Right lobe of liver (tissue), 6 donors: Measurements from ENCODE around the gene LIPM. TPM values are rescaled to one million over a fixed set of nuclear protein-coding genes. Genes with fewer than 3 reads are reported as not detected.
A peak's percentile ranks its signal among the peaks of the same experiment; 100 is the strongest.

Experiments used
- ATAC-seq, 4 donors: fragments of 200-7000 bp; cut with Tn5 transposase; one replicate each; pipeline ENCODE4 v1.9.1; 2020; ENCODE audit warnings: mild to moderate bottlenecking in 4 of 4, moderate library complexity in 4 of 4
- DNase-seq, 3 donors: peaks; one replicate each; pipeline ENCODE4 v3.0.0-alpha.2; 2020
- H3K27ac ChIP-seq, 3 donors: fragments of 200-600 bp; one replicate each; pipeline ENCODE4 v1.8.0; 2022
- H3K27me3 ChIP-seq, 2 donors: fragments of 200-600 bp; one replicate each; pipeline ENCODE4 v1.8.0; 2022
- H3K36me3 ChIP-seq, 4 donors: fragments of 200-600 bp; sonication (generic) in 1 of 4; one replicate each; pipeline versions ENCODE4 v1.5.1 to v1.8.0; 2017 to 2022; ENCODE audit warnings: control low read depth in 1 of 4
- H3K4me1 ChIP-seq, 4 donors: fragments of 200-600 bp; sonication (generic) in 1 of 4; one replicate each; pipeline versions ENCODE4 v1.5.1 to v1.8.0; 2017 to 2022; ENCODE audit warnings: control low read depth in 1 of 4
- H3K4me3 ChIP-seq, 3 donors: fragments of 200-600 bp; one replicate each; pipeline ENCODE4 v1.8.0; 2022
- H3K9me3 ChIP-seq, 4 donors: fragments of 200-600 bp; sonication (generic) in 1 of 4; one replicate each; pipeline versions ENCODE4 v1.5.1 to v1.8.0; 2017 to 2022; ENCODE audit warnings: control low read depth in 1 of 4
- CTCF ChIP-seq, 4 donors: fragments of 200-600 bp in 3 of 4; fragments of 450-650 bp in 1 of 4; IDR thresholded peaks; one replicate each; pipeline versions ENCODE4 v1.5.1 to v1.8.0; 2016 to 2022; ENCODE audit warnings: antibody characterized with exemption in 4 of 4, mild to moderate bottlenecking in 2 of 4
- POLR2A ChIP-seq: fragments of 450-650 bp; IDR thresholded peaks from one replicate; pipeline ENCODE4 v1.6.1; 2017; ENCODE audit warnings: antibody characterized with exemption, mild to moderate bottlenecking
- WGBS: methylation state at CpG from one replicate; pipeline ENCODE4 v1.1.6; 2018; ENCODE audit warnings: low coverage, low lambda C conversion rate; ENCODE audit not compliant: insufficient coverage; ENCODE audit errors: missing lambda C conversion rate; 5-methylcytosine and 5-hydroxymethylcytosine counted together
- intact Hi-C, 2 donors: fragments of 100-400 bp; cut with DNase I; formaldehyde crosslinking; loops; one replicate each; pipeline versions ENCODE4 v1.11.2 to v1.14.1; 2022
- total RNA-seq, 6 experiments: library from RNA; depleted of rRNA in 2 of 6; stranded (reverse); fragments of >200 nt in 2 of 6; fragmentation: NEBNext Ultra II Directional in 3 of 6; extraction: Animal tissue kit (Norgen Biotek cat#: 25700) in 3 of 6; gene quantifications; one replicate each; pipeline versions ENCODE4 v1.1.0 to v1.2.4, GENCODE V29; 2016 to 2023
- donor health status: DM: no; HTN: yes; CAD: no.
- donor health status: DM: no; HTN: no; CAD: no.
- donor health status: DM: no; HTN: no; CAD: no.
- donor health status: DM: no; HTN: yes; CAD: no.
- donor health status: DM: no; HTN: yes; CAD: no.

Gene LIPM
- total RNA-seq, 6 experiments from 2014 or later: not detected

GRCh38 chr10:88792661-88793060 is 9.9 kb upstream of the LIPM start:
- intact Hi-C loops: no loop called here
- WGBS: 31% methylated on average over 4 of the region's 4 CpGs
- no peaks in the 10 kb centered on the region for H3K27me3 ChIP-seq
- peak; percentile 97 to 99 (median 98) for ATAC-seq
- H3K36me3 ChIP-seq: no peaks in the 10 kb centered on the region
- H3K9me3 ChIP-seq: no peaks in the 10 kb centered on the region
- TF ChIP-seq POLR2A (no peak), CTCF (IDR thresholded peaks at IDR 0.05) (no peak)
- no peak overlapping the region for H3K4me3 ChIP-seq
- H3K4me1 ChIP-seq: peaks cover 0 to 12% (median 5%) of the 10 kb centered on the region in 4 donors
- peak overlapping the region in 1 of 3 donors; percentile 38 for H3K27ac ChIP-seq
- peak; percentile 64 to 75 (median 72) for DNase-seq

GRCh38 chr10:88793712-88794299 is 8.7 kb upstream of the LIPM start:
- WGBS: 59% methylated on average over 2 of the region's 2 CpGs
- DNase-seq: no peak
- Histone ChIP-seq H3K9me3 (no peaks in the 10 kb centered on the region), H3K4me3 (no peak overlapping the region), H3K27me3 (no peaks in the 10 kb centered on the region), H3K27ac (no peak overlapping the region), H3K36me3 (no peaks in the 10 kb centered on the region), H3K4me1 (peaks cover 0 to 12% (median 5%) of the 10 kb centered on the region in 4 donors)
- TF ChIP-seq POLR2A (no peak), CTCF (IDR thresholded peaks at IDR 0.05) (no peak)
- ATAC-seq: no peak
- intact Hi-C loops: no loop called here

GRCh38 chr10:88794731-88795130 is 7.8 kb upstream of the LIPM start:
- intact Hi-C loops: no loop called here
- no peaks in the 10 kb centered on the region for H3K36me3 ChIP-seq
- H3K27me3 ChIP-seq: no peaks in the 10 kb centered on the region
- no peak for DNase-seq
- H3K27ac ChIP-seq: no peak overlapping the region
- ATAC-seq: no peak
- TF ChIP-seq POLR2A: no peak
- TF ChIP-seq CTCF (IDR thresholded peaks at IDR 0.05): no peak
- H3K4me3 ChIP-seq: no peak overlapping the region
- H3K9me3 ChIP-seq: no peaks in the 10 kb centered on the region
- H3K4me1 ChIP-seq: peaks cover 0 to 12% (median 5%) of the 10 kb centered on the region in 4 donors
- 89% methylated on average over 1 of the region's 1 CpG for WGBS

- no peak for ATAC-seq
- no peaks in the 10 kb centered on the region for H3K4me1 ChIP-seq
- 69% methylated on average over 2 of the region's 2 CpGs for whole genome bisulfite sequencing
Observed at GRCh38 chr10:88800152-88801125, 2.1 kb upstream of the LIPM start.

More at GRCh38 chr10:88800152-88801125, 2.1 kb upstream of the LIPM start:
- Histone ChIP-seq H3K4me3 (no peak overlapping the region), H3K9me3 (no peaks in the 10 kb centered on the region), H3K27ac (no peak overlapping the region), H3K36me3 (no peaks in the 10 kb centered on the region), H3K27me3 (no peaks in the 10 kb centered on the region)
- intact Hi-C loops: no loop called here
- TF ChIP-seq CTCF (IDR thresholded peaks at IDR 0.05) (no peak), POLR2A (no peak)
- DNase-seq: no peak
